Nephron (organoid): Measurements from ENCODE around the gene ANKRD61.

Experiments
- H3K27ac Mint-ChIP-seq, 3 experiments: 2 replicates each; pipeline ENCODE4 v1.8.0; 2020; ENCODE audit warnings: mixed read lengths in 3 of 3, mild to moderate bottlenecking in 2 of 3, moderate library complexity in 1 of 3
- H3K27me3 Mint-ChIP-seq: 2 replicates; pipeline ENCODE4 v1.8.0; 2021; ENCODE audit warnings: low read depth, mild to moderate bottlenecking, moderate library complexity, mixed read lengths
- H3K36me3 Mint-ChIP-seq: 2 replicates; pipeline ENCODE4 v1.8.0; 2020; ENCODE audit warnings: low read depth, mixed read lengths
- H3K4me1 Mint-ChIP-seq: 2 replicates; pipeline ENCODE4 v1.8.0; 2020; ENCODE audit warnings: mixed read lengths
- H3K4me3 Mint-ChIP-seq, 3 experiments: 2 replicates each; pipeline ENCODE4 v1.8.0; 2020; ENCODE audit warnings: mild to moderate bottlenecking in 3 of 3, mixed read lengths in 3 of 3, moderate library complexity in 2 of 3
- H3K9me3 Mint-ChIP-seq: 2 replicates; pipeline ENCODE4 v1.8.0; 2020; ENCODE audit warnings: mixed read lengths
- CTCF ChIP-seq, 3 experiments: fragments of 200-600 bp; sonication (generic); IDR thresholded peaks; one replicate each; pipeline ENCODE4 v1.5.0; 2021; ENCODE audit warnings: antibody characterized with exemption in 3 of 3; ENCODE audit not compliant: unreplicated experiment in 3 of 3

Gene ANKRD61

GRCh38 chr7:6028563-6028962, 2.6 kb upstream of the ANKRD61 start:
- no peak overlapping the region for H3K27ac Mint-ChIP-seq
- H3K9me3 Mint-ChIP-seq: no peaks in the 10 kb centered on the region
- H3K4me3 Mint-ChIP-seq: no peak overlapping the region
- no peaks in the 10 kb centered on the region for H3K4me1 Mint-ChIP-seq
- H3K27me3 Mint-ChIP-seq: no peaks in the 10 kb centered on the region
- H3K36me3 Mint-ChIP-seq: peaks cover 73% of the 10 kb centered on the region
- no peak for TF ChIP-seq CTCF (IDR thresholded peaks at IDR 0.05; ENCODE audit: unreplicated experiment in 3 of 3)

- Mint-ChIP-seq H3K27me3 (no peaks in the 10 kb centered on the region), H3K4me3 (no peak overlapping the region), H3K36me3 (peaks cover 73% of the 10 kb centered on the region), H3K9me3 (no peaks in the 10 kb centered on the region), H3K4me1 (no peaks in the 10 kb centered on the region), H3K27ac (no peak overlapping the region)
- no peak for TF ChIP-seq CTCF (IDR thresholded peaks at IDR 0.05; ENCODE audit: unreplicated experiment in 3 of 3)
Observed at GRCh38 chr7:6031567-6031966, 391 bp downstream of the ANKRD61 start.

GRCh38 chr7:6032167-6032566, 991 bp downstream of the ANKRD61 start:
- Mint-ChIP-seq H3K27me3 (no peaks in the 10 kb centered on the region), H3K36me3 (peaks cover 71% of the 10 kb centered on the region), H3K4me3 (no peak overlapping the region), H3K9me3 (no peaks in the 10 kb centered on the region), H3K27ac (no peak overlapping the region), H3K4me1 (no peaks in the 10 kb centered on the region)
- TF ChIP-seq CTCF (IDR thresholded peaks at IDR 0.05; ENCODE audit: unreplicated experiment in 3 of 3): no peak

GRCh38 chr7:6032641-6033040, 1.5 kb downstream of the ANKRD61 start:
- Mint-ChIP-seq H3K27me3 (no peaks in the 10 kb centered on the region), H3K36me3 (peaks cover 69% of the 10 kb centered on the region), H3K27ac (no peak overlapping the region), H3K4me1 (no peaks in the 10 kb centered on the region), H3K4me3 (no peak overlapping the region), H3K9me3 (no peaks in the 10 kb centered on the region)
- TF ChIP-seq CTCF (IDR thresholded peaks at IDR 0.05; ENCODE audit: unreplicated experiment in 3 of 3): no peak

- H3K36me3 Mint-ChIP-seq: peaks cover 65% of the 10 kb centered on the region
- no peak overlapping the region for H3K27ac Mint-ChIP-seq
- H3K9me3 Mint-ChIP-seq: no peaks in the 10 kb centered on the region
- H3K27me3 Mint-ChIP-seq: no peaks in the 10 kb centered on the region
- H3K4me1 Mint-ChIP-seq: no peaks in the 10 kb centered on the region
- H3K4me3 Mint-ChIP-seq: no peak overlapping the region
- no peak for TF ChIP-seq CTCF (IDR thresholded peaks at IDR 0.05; ENCODE audit: unreplicated experiment in 3 of 3)
Observed at GRCh38 chr7:6035165-6035564, 4.0 kb downstream of the ANKRD61 start.

- Mint-ChIP-seq H3K4me1 (no peaks in the 10 kb centered on the region), H3K9me3 (no peaks in the 10 kb centered on the region), H3K4me3 (no peak overlapping the region), H3K36me3 (peaks cover 65% of the 10 kb centered on the region), H3K27me3 (no peaks in the 10 kb centered on the region), H3K27ac (no peak overlapping the region)
- TF ChIP-seq CTCF (IDR thresholded peaks at IDR 0.05; ENCODE audit: unreplicated experiment in 3 of 3): no peak
Observed at GRCh38 chr7:6035686-6036085, 4.5 kb downstream of the ANKRD61 start.
